Keratinocyte (primary cell): Measurements from ENCODE around the gene NGDN. TPM values are rescaled to one million over a fixed set of nuclear protein-coding genes. Genes with fewer than 3 reads are reported as not detected.

Source experiments
- DNase-seq: peaks from one replicate; pipeline ENCODE4 v3.0.0-alpha.2; 2011; ENCODE audit warnings: low read depth, missing footprints, low spot score
- FAIRE-seq: peaks from 2 replicates; lab custom pipeline; 2011; peaks lifted over from hg19 to GRCh38; lab: Jason Lieb, UNC
- H2AFZ ChIP-seq: 2 replicates; pipeline ENCODE4 v1.6.0; 2012; ENCODE audit warnings: low read length, control low read depth, inconsistent platforms; ENCODE audit not compliant: control insufficient read depth
- H3K27ac ChIP-seq: 2 replicates; pipeline ENCODE4 v1.5.1; 2011; ENCODE audit warnings: low read length; ENCODE audit not compliant: control insufficient read depth, insufficient read depth
- H3K27me3 ChIP-seq: 3 replicates; pipeline ENCODE4 v1.6.0; 2011; ENCODE audit warnings: low read length; ENCODE audit not compliant: control insufficient read depth, insufficient read depth; ENCODE audit errors: extremely low read depth
- H3K36me3 ChIP-seq, 2 experiments: 2 replicates in 1 of 2; 3 replicates in 1 of 2; pipeline ENCODE4 v1.5.1; 2011; ENCODE audit warnings: low read length in 2 of 2, mild to moderate bottlenecking in 1 of 2; ENCODE audit not compliant: control insufficient read depth in 2 of 2, insufficient read depth in 2 of 2; ENCODE audit errors: extremely low read depth in 1 of 2
- H3K4me1 ChIP-seq: 3 replicates; pipeline ENCODE4 v1.5.1; 2011; ENCODE audit warnings: low read length; ENCODE audit not compliant: control insufficient read depth, insufficient read depth; ENCODE audit errors: extremely low read depth
- H3K4me2 ChIP-seq: 3 replicates; pipeline ENCODE4 v1.6.0; 2011; ENCODE audit warnings: low read depth, low read length; ENCODE audit not compliant: control insufficient read depth, insufficient read depth; ENCODE audit errors: extremely low read depth
- H3K4me3 ChIP-seq, 3 experiments: fragments of 200-600 bp in 1 of 3; sonication (generic) in 1 of 3; 2 replicates in 2 of 3; 3 replicates in 1 of 3; pipeline ENCODE4 v1.5.1; 2011 to 2016; ENCODE audit warnings: low read length in 3 of 3, mild to moderate bottlenecking in 3 of 3, control low read depth in 2 of 3, inconsistent platforms in 1 of 3, low read depth in 1 of 3, mixed read lengths in 1 of 3, mixed run types in 1 of 3, moderate library complexity in 1 of 3; ENCODE audit not compliant: control insufficient read depth in 2 of 3, insufficient read depth in 2 of 3; ENCODE audit errors: extremely low read depth in 1 of 3
- H3K79me2 ChIP-seq: 2 replicates; pipeline ENCODE4 v1.6.0; 2012; ENCODE audit warnings: low read length; ENCODE audit not compliant: control insufficient read depth, insufficient read depth
- H3K9ac ChIP-seq: 3 replicates; pipeline ENCODE4 v1.6.0; 2011; ENCODE audit warnings: low read length; ENCODE audit not compliant: control insufficient read depth, insufficient read depth; ENCODE audit errors: extremely low read depth
- H3K9me1 ChIP-seq: 3 replicates; pipeline ENCODE4 v1.6.0; 2011; ENCODE audit warnings: low read length; ENCODE audit not compliant: control insufficient read depth, insufficient read depth; ENCODE audit errors: extremely low read depth
- H3K9me3 ChIP-seq: 2 replicates; pipeline ENCODE4 v1.5.1; 2012; ENCODE audit warnings: low read depth, low read length; ENCODE audit not compliant: control insufficient read depth
- H4K20me1 ChIP-seq: 3 replicates; pipeline ENCODE4 v1.6.0; 2011; ENCODE audit warnings: low read length; ENCODE audit not compliant: control insufficient read depth, insufficient read depth; ENCODE audit errors: extremely low read depth
- EZH2 ChIP-seq: IDR thresholded peaks from one replicate; pipeline ENCODE4 v1.6.1; 2012; ENCODE audit warnings: inconsistent platforms, mild to moderate bottlenecking, low read length, moderate library complexity
- dilution Hi-C: fragments of 300-500 bp; cut with MboI; formaldehyde crosslinking; loops from one replicate; pipeline ENCODE4 v1.7.0; 2020; ENCODE audit warnings: low sequenced_read_pairs; ENCODE audit not compliant: extremely low pct_ligation_motif_present
- polyA plus RNA-seq, 5 experiments: library from polyadenylated mRNA; depleted of rRNA in 3 of 5; stranded (reverse) in 3 of 5; stranded (forward) in 1 of 5; unstranded in 1 of 5; fragments of >200 nt; gene quantifications; 1 replicate in 1 of 5; 2 replicates in 3 of 5; 3 replicates in 1 of 5; pipeline versions ENCODE4 v1.2.1 to v1.2.3, GENCODE V29; 2011 to 2012; ENCODE audit warnings: missing spikeins in 2 of 5, low read depth in 1 of 5, low replicate concordance in 1 of 5
- TF ChIP-seq, protein P1 (sequence below), 3 experiments: IDR thresholded peaks in 1 of 3; conservative IDR thresholded peaks in 1 of 3; optimal IDR thresholded peaks in 1 of 3; 2 replicates in 2 of 3; 3 replicates in 1 of 3; pipeline versions ENCODE3 to v1.5.1; 2011; ENCODE audit warnings: low read length in 3 of 3, mild to moderate bottlenecking in 3 of 3, moderate library complexity in 2 of 3, control low read depth in 1 of 3, inconsistent platforms in 1 of 3; ENCODE audit not compliant: insufficient read depth in 2 of 3; ENCODE audit errors: extremely low read depth in 1 of 3

NGDN gene
- polyA plus RNA-seq, 1 donor (not counting 4 experiments of a cell fraction or from before 2014, with no cell fraction given): 58.7 TPM

DNA sequence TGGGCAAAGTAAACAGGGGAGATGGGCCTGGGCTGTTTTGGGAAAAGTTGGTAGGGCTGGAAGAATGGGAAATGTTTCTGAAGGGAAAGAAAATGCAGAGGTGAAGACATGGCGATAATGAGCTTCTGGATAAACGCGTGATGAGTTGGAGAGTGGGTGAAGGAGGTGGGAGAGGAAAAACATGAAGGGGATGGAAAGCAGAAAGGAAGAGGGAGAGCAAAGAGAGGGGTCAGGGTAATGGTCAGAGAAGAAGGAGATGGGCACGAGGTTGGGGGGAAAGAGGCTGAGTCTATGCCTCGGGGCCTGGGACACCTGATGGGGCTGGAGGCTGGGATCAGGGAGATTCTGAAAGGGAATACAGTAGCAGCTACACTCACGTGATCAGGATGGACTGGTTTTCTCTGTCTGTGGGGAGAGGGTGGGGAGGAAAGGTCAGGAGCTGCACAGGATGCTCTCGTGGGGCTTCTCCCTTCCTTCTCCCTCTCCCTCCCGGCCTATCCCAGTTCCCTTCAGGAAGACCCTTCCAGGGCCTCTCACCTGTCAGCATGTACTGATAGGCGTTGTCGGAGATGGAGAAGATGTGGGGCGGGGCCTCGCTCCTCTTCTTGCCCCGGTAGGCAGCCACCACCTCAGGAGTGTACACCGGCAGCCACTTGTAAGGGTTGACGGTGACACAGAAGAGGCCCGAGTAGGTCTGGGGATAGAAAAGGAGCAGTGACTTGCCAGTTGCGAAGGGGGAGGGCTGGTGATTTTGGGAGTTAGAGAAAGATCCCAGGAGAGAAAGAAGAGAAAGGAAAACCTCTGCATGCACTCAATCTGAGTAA is 37.2 kb upstream of the NGDN start:
- no peaks in the 10 kb centered on the region for H3K36me3 ChIP-seq
- no peaks in the 10 kb centered on the region for H4K20me1 ChIP-seq
- FAIRE-seq: no peak
- H3K9me1 ChIP-seq: no peaks in the 10 kb centered on the region
- H3K27me3 ChIP-seq: peaks cover 2% of the 10 kb centered on the region
- H3K4me3 ChIP-seq: no peak overlapping the region
- H3K9me3 ChIP-seq: no peaks in the 10 kb centered on the region
- no peak for DNase-seq
- no peak for TF ChIP-seq EZH2
- TF ChIP-seq, protein P1, sequence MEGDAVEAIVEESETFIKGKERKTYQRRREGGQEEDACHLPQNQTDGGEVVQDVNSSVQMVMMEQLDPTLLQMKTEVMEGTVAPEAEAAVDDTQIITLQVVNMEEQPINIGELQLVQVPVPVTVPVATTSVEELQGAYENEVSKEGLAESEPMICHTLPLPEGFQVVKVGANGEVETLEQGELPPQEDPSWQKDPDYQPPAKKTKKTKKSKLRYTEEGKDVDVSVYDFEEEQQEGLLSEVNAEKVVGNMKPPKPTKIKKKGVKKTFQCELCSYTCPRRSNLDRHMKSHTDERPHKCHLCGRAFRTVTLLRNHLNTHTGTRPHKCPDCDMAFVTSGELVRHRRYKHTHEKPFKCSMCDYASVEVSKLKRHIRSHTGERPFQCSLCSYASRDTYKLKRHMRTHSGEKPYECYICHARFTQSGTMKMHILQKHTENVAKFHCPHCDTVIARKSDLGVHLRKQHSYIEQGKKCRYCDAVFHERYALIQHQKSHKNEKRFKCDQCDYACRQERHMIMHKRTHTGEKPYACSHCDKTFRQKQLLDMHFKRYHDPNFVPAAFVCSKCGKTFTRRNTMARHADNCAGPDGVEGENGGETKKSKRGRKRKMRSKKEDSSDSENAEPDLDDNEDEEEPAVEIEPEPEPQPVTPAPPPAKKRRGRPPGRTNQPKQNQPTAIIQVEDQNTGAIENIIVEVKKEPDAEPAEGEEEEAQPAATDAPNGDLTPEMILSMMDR (optimal IDR thresholded peaks at IDR 0.05 in 1 of 3, IDR thresholded peaks at IDR 0.05 in 1 of 3, conservative IDR thresholded peaks at IDR 0.05 in 1 of 3; ENCODE audit: extremely low read depth in 1 of 3, insufficient read depth in 2 of 3, low read length in 3 of 3): no peak
- no peaks in the 10 kb centered on the region for H3K79me2 ChIP-seq
- no peak overlapping the region for H3K4me2 ChIP-seq
- no peak overlapping the region for H3K9ac ChIP-seq
- no peaks in the 10 kb centered on the region for H3K4me1 ChIP-seq
- no peak overlapping the region for H2AFZ ChIP-seq
- no peak overlapping the region for H3K27ac ChIP-seq
- dilution Hi-C loops: no loop called here

DNA sequence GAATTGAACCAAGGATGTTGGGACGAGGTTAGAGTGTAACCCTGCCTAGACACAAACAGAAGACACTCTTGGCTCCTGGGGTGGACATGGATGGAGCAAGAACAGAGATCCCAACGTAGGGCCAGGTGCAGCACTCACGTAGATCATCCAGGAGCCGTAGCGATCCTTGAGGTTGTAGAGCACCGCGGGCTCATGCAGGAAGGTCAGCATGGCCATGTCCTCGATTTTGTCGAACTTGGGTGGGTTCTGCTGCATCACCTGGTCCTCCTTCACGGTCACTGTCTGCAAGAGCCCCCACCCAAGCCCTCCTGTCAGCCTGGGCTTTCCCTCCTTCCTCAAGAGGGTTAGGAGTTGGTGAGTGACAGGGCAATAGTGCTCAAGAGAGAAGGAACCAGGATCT is 36.6 kb upstream of the NGDN start:
- H2AFZ ChIP-seq: no peak overlapping the region
- no peak for TF ChIP-seq EZH2
- TF ChIP-seq, protein P1 (optimal IDR thresholded peaks at IDR 0.05 in 1 of 3, IDR thresholded peaks at IDR 0.05 in 1 of 3, conservative IDR thresholded peaks at IDR 0.05 in 1 of 3; ENCODE audit: extremely low read depth in 1 of 3, insufficient read depth in 2 of 3, low read length in 3 of 3): no peak
- H3K27ac ChIP-seq: no peak overlapping the region
- H3K9me3 ChIP-seq: no peaks in the 10 kb centered on the region
- H3K27me3 ChIP-seq: peaks cover 2% of the 10 kb centered on the region
- H3K36me3 ChIP-seq: no peaks in the 10 kb centered on the region
- H3K9me1 ChIP-seq: no peaks in the 10 kb centered on the region
- H3K79me2 ChIP-seq: no peaks in the 10 kb centered on the region
- no peak for FAIRE-seq
- DNase-seq: no peak
- H3K9ac ChIP-seq: no peak overlapping the region
- no peaks in the 10 kb centered on the region for H4K20me1 ChIP-seq
- no peak overlapping the region for H3K4me2 ChIP-seq
- H3K4me1 ChIP-seq: no peaks in the 10 kb centered on the region
- dilution Hi-C loops: no loop called here
- no peak overlapping the region for H3K4me3 ChIP-seq
